GM23248 (cell line): Measurements from ENCODE around the gene TMCC1. TPM values are rescaled to one million over a fixed set of nuclear protein-coding genes. Genes with fewer than 3 reads are reported as not detected.

Experiments
- DNase-seq: peaks from one replicate; pipeline ENCODE4 v3.0.0-alpha.2; 2015
- H2AFZ ChIP-seq: fragments of 200-600 bp; sonication (generic); 2 replicates; pipeline ENCODE4 v1.6.1; 2016; ENCODE audit warnings: antibody characterized with exemption
- H3F3A ChIP-seq: fragments of 200-600 bp; sonication (generic); 2 replicates; pipeline ENCODE4 v1.6.1; 2016; ENCODE audit warnings: mild to moderate bottlenecking, antibody characterized with exemption, mixed run types; ENCODE audit not compliant: insufficient read depth
- H3K27ac ChIP-seq: fragments of 200-600 bp; sonication (generic); 2 replicates; pipeline ENCODE4 v1.5.1; 2016; ENCODE audit warnings: mild to moderate bottlenecking
- H3K27me3 ChIP-seq: fragments of 200-600 bp; sonication (generic); replicated peaks from 2 replicates; pipeline ENCODE4 v1.6.1; 2016; ENCODE audit warnings: mild to moderate bottlenecking; ENCODE audit not compliant: insufficient read depth
- H3K36me3 ChIP-seq: fragments of 200-600 bp; sonication (generic); 2 replicates; pipeline ENCODE4 v1.6.1; 2016; ENCODE audit warnings: low read depth, mild to moderate bottlenecking
- H3K4me1 ChIP-seq: fragments of 200-600 bp; sonication (generic); 2 replicates; pipeline ENCODE4 v1.6.1; 2016; ENCODE audit warnings: mild to moderate bottlenecking; ENCODE audit not compliant: insufficient read depth
- H3K4me2 ChIP-seq: fragments of 200-600 bp; sonication (generic); one replicate; pipeline ENCODE4 v1.6.1; 2016; ENCODE audit warnings: mild to moderate bottlenecking; ENCODE audit not compliant: unreplicated experiment
- H3K4me3 ChIP-seq: fragments of 200-600 bp; sonication (generic); 2 replicates; pipeline ENCODE4 v1.5.1; 2016; ENCODE audit warnings: mild to moderate bottlenecking
- H3K79me2 ChIP-seq: fragments of 200-600 bp; sonication (generic); 2 replicates; pipeline ENCODE4 v1.6.1; 2016; ENCODE audit warnings: mild to moderate bottlenecking; ENCODE audit not compliant: insufficient read depth
- H3K9ac ChIP-seq: fragments of 200-600 bp; sonication (generic); 2 replicates; pipeline ENCODE4 v1.6.1; 2016; ENCODE audit warnings: mild to moderate bottlenecking
- H3K9me2 ChIP-seq: fragments of 200-600 bp; sonication (generic); 2 replicates; pipeline ENCODE4 v1.6.1; 2016; ENCODE audit warnings: mixed run types, mild to moderate bottlenecking, moderate library complexity; ENCODE audit not compliant: insufficient read depth
- H3K9me3 ChIP-seq: fragments of 200-600 bp; sonication (generic); one replicate; pipeline ENCODE4 v1.6.1; 2017; ENCODE audit warnings: low read depth
- H4K20me1 ChIP-seq: fragments of 200-600 bp; sonication (generic); 2 replicates; pipeline ENCODE4 v1.6.0; 2016; ENCODE audit not compliant: insufficient read depth
- EZH2 ChIP-seq: fragments of 200-600 bp; sonication (generic); IDR thresholded peaks from 2 replicates; pipeline ENCODE4 v1.6.1; 2018; ENCODE audit warnings: antibody characterized with exemption, mild to moderate bottlenecking; ENCODE audit not compliant: insufficient read depth, poor library complexity, severe bottlenecking
- EZH2phosphoT487 ChIP-seq: fragments of 200-600 bp; sonication (generic); IDR thresholded peaks from 2 replicates; pipeline ENCODE4 v1.6.1; 2018; ENCODE audit warnings: antibody characterized with exemption, moderate library complexity, mild to moderate bottlenecking, low read depth; ENCODE audit not compliant: insufficient read depth
- WGBS, 2 experiments: methylation state at CpG; one replicate each; pipeline ENCODE4 v1.1.6; 2015 to 2017; ENCODE audit warnings: low lambda C conversion rate in 2 of 2, low coverage in 1 of 2; ENCODE audit errors: missing lambda C conversion rate in 2 of 2; 5-methylcytosine and 5-hydroxymethylcytosine counted together
- in situ Hi-C: fragments of 300-500 bp; cut with MboI; formaldehyde crosslinking; loops from 2 replicates; pipeline ENCODE4 v1.15.0; 2020
- polyA plus RNA-seq: library from polyadenylated mRNA; unstranded; fragments of >200 nt; fragmentation: Nextera tagmentation; extraction: Ambion mirVana; gene quantifications from 2 replicates; pipeline ENCODE4 v1.2.1, GENCODE V29; 2016
- total RNA-seq: library from RNA; depleted of rRNA; stranded (reverse); fragments of >200 nt; shearing (Covaris generic); gene quantifications from 2 replicates; pipeline ENCODE4 v1.2.3, GENCODE V29; 2014

The TMCC1 gene
- total and polyA plus RNA-seq, 2 experiments from 2014 or later = 4.0 to 11.1 TPM

- no peaks in the 10 kb centered on the region for H3K27me3 ChIP-seq
- H3K9me2 ChIP-seq = no peaks in the 10 kb centered on the region
- H3F3A ChIP-seq = peaks cover 11% of the 10 kb centered on the region; the same call in 1 of the 2 replicates
- no peak overlapping the region for H3K4me3 ChIP-seq
- no peaks in the 10 kb centered on the region for H3K9me3 ChIP-seq
- TF ChIP-seq EZH2 (no peak), EZH2phosphoT487 (no peak)
- no peaks in the 10 kb centered on the region for H3K36me3 ChIP-seq
- H3K27ac ChIP-seq = no peak overlapping the region
- H2AFZ ChIP-seq = no peak overlapping the region
- H4K20me1 ChIP-seq = no peaks in the 10 kb centered on the region
- in situ Hi-C loops = loop anchor here (10.0 to 25.0 kb wide), 2 partner anchors 302 to 455 kb away; partner anchors contain the start of gene ALG1L2
- WGBS, 2 experiments = 78 to 86% methylated on average over 11 of the region's 11 CpGs
- H3K4me2 ChIP-seq = no peak overlapping the region
- H3K9ac ChIP-seq = no peak overlapping the region
- no peak for DNase-seq
- no peaks in the 10 kb centered on the region for H3K79me2 ChIP-seq
- H3K4me1 ChIP-seq = peaks cover 10% of the 10 kb centered on the region
These were observed 261.0 kb downstream of the TMCC1 start for GRCh38 chr3:129632556-129632955.

GRCh38 chr3:129632056-129632455, 261.5 kb downstream of the TMCC1 start:
- H3K36me3 ChIP-seq = no peaks in the 10 kb centered on the region
- TF ChIP-seq EZH2 (no peak), EZH2phosphoT487 (no peak)
- no peak overlapping the region for H3K4me2 ChIP-seq
- WGBS, 2 experiments = 77 to 82% methylated on average over 9 of the region's 9 CpGs
- H3K9me3 ChIP-seq = no peaks in the 10 kb centered on the region
- in situ Hi-C loops = loop anchor here (10.0 to 25.0 kb wide), 2 partner anchors 303 to 455 kb away; partner anchors contain the start of gene ALG1L2
- no peak for DNase-seq
- no peaks in the 10 kb centered on the region for H3K9me2 ChIP-seq
- no peaks in the 10 kb centered on the region for H3K27me3 ChIP-seq
- H3K4me1 ChIP-seq = peaks cover 13% of the 10 kb centered on the region
- no peak overlapping the region for H2AFZ ChIP-seq
- no peaks in the 10 kb centered on the region for H3K79me2 ChIP-seq
- H3F3A ChIP-seq = peaks cover 11% of the 10 kb centered on the region; the same call in 1 of the 2 replicates
- H4K20me1 ChIP-seq = no peaks in the 10 kb centered on the region
- no peak overlapping the region for H3K27ac ChIP-seq
- no peak overlapping the region for H3K9ac ChIP-seq
- H3K4me3 ChIP-seq = no peak overlapping the region

DNA sequence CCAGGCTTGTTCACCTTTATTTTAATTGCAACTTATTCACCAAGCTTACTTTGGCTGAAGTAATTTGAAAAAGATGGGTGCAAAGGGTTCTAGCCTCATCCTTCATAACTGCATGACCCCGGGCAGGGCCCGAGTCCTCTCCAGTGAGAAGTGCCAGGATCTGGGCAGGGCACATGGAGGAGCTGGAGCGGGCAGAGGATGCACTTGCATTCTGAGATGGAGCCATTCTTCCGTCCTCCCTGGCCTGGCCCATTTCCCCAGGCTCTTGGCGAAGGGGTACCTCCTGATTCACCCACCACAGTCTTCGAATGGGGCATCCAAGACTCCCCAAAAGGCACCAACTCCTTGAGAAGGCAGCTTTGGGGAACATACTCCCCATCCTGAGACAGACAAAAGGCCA, 264.5 kb downstream of the TMCC1 start:
- Histone ChIP-seq H3K9me3 (no peaks in the 10 kb centered on the region), H3K36me3 (no peaks in the 10 kb centered on the region), H3F3A (peaks cover 23% of the 10 kb centered on the region), H2AFZ (no peak overlapping the region), H3K9me2 (no peaks in the 10 kb centered on the region), H3K27me3 (no peaks in the 10 kb centered on the region), H3K4me2 (no peak overlapping the region), H3K9ac (no peak overlapping the region), H3K4me3 (no peak overlapping the region), H3K27ac (peak overlapping the region; percentile 97; the same call in 1 of the 2 replicates), H3K79me2 (no peaks in the 10 kb centered on the region), H3K4me1 (peaks cover 27% of the 10 kb centered on the region), H4K20me1 (no peaks in the 10 kb centered on the region)
- 72 to 75% methylated on average over 6 of the region's 6 CpGs for WGBS, 2 experiments
- no peak for TF ChIP-seq EZH2
- TF ChIP-seq EZH2phosphoT487 = no peak
- no peak for DNase-seq
- in situ Hi-C loops = loop anchor here (25.0 kb wide), 1 partner anchor 458 kb away; the partner anchor contains the start of gene ALG1L2

DNA sequence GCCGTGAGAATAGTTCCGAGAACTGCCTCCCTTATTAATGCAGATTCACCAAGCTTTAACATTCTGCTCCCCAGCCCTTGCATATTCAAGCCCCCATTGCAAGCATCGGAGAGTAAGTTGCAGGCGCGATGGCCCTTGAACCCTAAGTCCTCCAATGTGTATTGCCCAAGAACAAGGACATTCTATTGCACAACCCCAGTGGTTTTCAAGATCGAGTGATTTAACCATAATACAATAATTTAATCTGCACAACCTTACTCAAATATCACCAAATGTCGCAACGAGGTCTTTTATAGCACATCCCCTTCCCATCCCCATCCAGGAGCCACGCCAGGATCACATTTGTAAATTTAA, 265.4 kb downstream of the TMCC1 start:
- Histone ChIP-seq H3K9me3 (no peaks in the 10 kb centered on the region), H3K9ac (peak overlapping the region; percentile 84), H3F3A (peaks cover 23% of the 10 kb centered on the region), H3K9me2 (no peaks in the 10 kb centered on the region), H3K36me3 (no peaks in the 10 kb centered on the region), H3K4me1 (peaks cover 27% of the 10 kb centered on the region), H3K4me2 (peak overlapping the region; percentile 77), H3K79me2 (no peaks in the 10 kb centered on the region), H2AFZ (peak overlapping the region; percentile 79), H3K27ac (peak overlapping the region; percentile 97), H3K4me3 (peak overlapping the region; percentile 62), H3K27me3 (no peaks in the 10 kb centered on the region), H4K20me1 (no peaks in the 10 kb centered on the region)
- no peak for TF ChIP-seq EZH2phosphoT487
- TF ChIP-seq EZH2 = no peak
- 7 to 11% methylated on average over 9 of the region's 9 CpGs for whole genome bisulfite sequencing, 2 experiments
- no peak for DNase-seq
- in situ Hi-C loops = loop anchor here (25.0 kb wide), 1 partner anchor 459 kb away; the partner anchor contains the start of gene ALG1L2
